IPS-18c (cell line): ENCODE data around the gene CISTR.
A peak's percentile ranks its signal among the peaks of the same experiment; 100 is the strongest.

ENCODE experiments used
- H3K4me3 ChIP-seq: 2 replicates; pipeline ENCODE4 v1.7.0; 2013; ENCODE audit warnings: low read depth, mild to moderate bottlenecking, low read length, moderate library complexity; ENCODE audit not compliant: insufficient read depth
- H3K9me3 ChIP-seq: one replicate; pipeline ENCODE4 v1.6.1; 2013; ENCODE audit warnings: mild to moderate bottlenecking, low read length, moderate library complexity; ENCODE audit not compliant: control insufficient read depth, insufficient read depth

CISTR gene

DNA sequence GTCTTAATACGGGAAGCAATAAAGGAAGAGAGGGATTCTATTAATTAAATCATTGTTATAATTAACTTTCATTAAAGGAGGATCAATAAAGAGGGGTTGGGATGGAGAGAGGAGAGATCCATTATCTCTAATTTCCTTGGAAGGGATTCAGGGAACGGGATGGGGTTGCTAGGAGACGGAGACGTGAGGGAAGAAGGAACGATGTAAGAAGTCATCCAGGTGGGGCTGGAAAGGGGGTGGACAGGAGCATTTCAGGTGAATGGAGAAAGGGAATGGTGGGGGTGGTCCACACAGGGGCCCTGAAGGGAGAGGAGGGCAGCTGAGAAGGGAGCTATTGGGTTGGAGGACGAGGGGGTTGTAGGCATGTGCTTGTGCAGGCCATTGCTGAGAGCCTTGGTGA lies 41.7 kb downstream of the CISTR start:
- H3K4me3 ChIP-seq = no peak overlapping the region
- H3K9me3 ChIP-seq = no peaks in the 10 kb centered on the region

- H3K4me3 ChIP-seq = no peak overlapping the region
- H3K9me3 ChIP-seq = no peaks in the 10 kb centered on the region
Measured at GRCh38 chr12:53709671-53710070, 42.1 kb downstream of the CISTR start.

GRCh38 chr12:53706080-53706479 lies 45.7 kb downstream of the CISTR start:
- Histone ChIP-seq H3K9me3 (no peaks in the 10 kb centered on the region), H3K4me3 (no peak overlapping the region)

- Histone ChIP-seq H3K4me3 (no peak overlapping the region), H3K9me3 (peaks cover 2% of the 10 kb centered on the region)
Measured at GRCh38 chr12:53703756-53704155, 48.0 kb downstream of the CISTR start.

GRCh38 chr12:53701518-53702264 lies 50.1 kb downstream of the CISTR start:
- H3K4me3 ChIP-seq = no peak overlapping the region
- peaks cover 2% of the 10 kb centered on the region for H3K9me3 ChIP-seq

DNA sequence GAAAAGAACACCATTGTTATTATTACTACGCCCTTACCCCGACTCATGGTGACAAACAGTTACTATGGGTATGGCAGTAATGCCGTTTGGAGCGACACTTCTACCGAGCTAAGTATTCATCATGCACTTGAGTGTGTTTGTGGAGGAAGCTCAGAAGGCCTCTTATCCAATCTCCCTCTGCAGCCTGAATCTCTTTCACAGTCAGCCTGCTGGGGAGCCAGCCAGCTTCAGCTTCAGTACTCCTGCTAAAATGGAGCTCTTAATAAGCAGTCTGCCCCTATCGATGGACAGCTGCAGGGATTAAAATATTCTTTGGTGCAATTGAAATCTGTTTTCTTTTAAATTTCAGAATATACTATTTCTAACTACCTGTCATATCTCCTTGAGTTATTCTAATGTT lies 51.2 kb downstream of the CISTR start:
- H3K9me3 ChIP-seq = peaks cover 2% of the 10 kb centered on the region
- H3K4me3 ChIP-seq = no peak overlapping the region

GRCh38 chr12:53699678-53700025 lies 52.1 kb downstream of the CISTR start:
- no peak overlapping the region for H3K4me3 ChIP-seq
- H3K9me3 ChIP-seq = peaks cover 2% of the 10 kb centered on the region

GRCh38 chr12:53698948-53699677 lies 52.7 kb downstream of the CISTR start:
- H3K9me3 ChIP-seq = peaks cover 2% of the 10 kb centered on the region
- no peak overlapping the region for H3K4me3 ChIP-seq

DNA sequence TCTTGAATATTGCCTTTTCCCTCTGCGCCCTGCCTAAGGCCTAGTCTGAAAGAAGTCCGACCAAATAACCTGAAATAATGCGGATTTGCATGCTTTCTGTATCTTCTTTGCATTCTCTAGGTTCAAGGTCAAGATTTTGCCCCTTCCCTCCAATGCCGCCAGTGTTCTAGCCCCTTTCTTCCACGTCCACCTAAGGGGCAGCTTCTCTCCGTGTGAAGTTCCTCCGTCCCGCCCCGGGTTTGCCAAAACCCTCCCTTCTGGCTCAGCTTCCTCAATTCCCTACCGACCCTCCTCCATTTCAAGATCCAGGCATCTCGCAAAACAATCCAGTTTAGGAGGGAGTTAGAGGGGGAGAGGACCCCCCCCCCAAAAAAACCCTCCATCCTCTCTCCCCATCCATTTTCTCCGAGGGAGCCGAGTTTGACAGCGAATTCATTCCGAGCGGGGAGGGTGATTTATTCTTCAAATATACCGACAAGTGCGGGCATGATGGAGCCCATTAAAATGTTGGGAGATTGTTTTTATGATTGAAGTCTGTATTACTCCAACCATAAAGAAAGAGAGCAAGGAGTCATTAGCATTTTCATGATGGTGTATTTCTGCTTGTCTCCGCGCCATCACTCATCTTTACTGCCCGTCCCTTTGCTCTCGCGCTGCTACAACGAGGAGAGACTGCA lies 55.0 kb downstream of the CISTR start:
- H3K9me3 ChIP-seq = peaks cover 2% of the 10 kb centered on the region
- peak overlapping the region; percentile 57; the same call in 1 of the 2 replicates for H3K4me3 ChIP-seq
